ENCODE results near the gene IGF2R.

GRCh38 chr6:160022793-160023192, 53.9 kb downstream of the IGF2R start:
- TF ChIP-seq CTCF (conservative IDR thresholded peaks at IDR 0.05; ENCODE audit: low read length) (no peak), EZH2phosphoT487 (IDR thresholded peaks at IDR 0.05; ENCODE audit: borderline replicate concordance, low read depth, low read length) (no peak)
